HuH-7.5 (cell line): Measurements from ENCODE around the gene GLYATL3.
"Not testable (repeated sequence)": the region's sequence is repeated elsewhere in the genome, so short reads cannot be mapped to it uniquely, and the experiment has no call there.

Source experiments
- DNase-seq: peaks from one replicate; pipeline ENCODE4 v3.0.0; 2011; ENCODE audit warnings: low spot score

The GLYATL3 gene

GRCh38 chr6:49499623-49500022 is at the start of gene GLYATL3:
GLYATL3 (plus strand) TSS chr6:49499923; CDS start chr6:49511991, 12,068 bp downstream.
- DNase-seq = no peak

DNA sequence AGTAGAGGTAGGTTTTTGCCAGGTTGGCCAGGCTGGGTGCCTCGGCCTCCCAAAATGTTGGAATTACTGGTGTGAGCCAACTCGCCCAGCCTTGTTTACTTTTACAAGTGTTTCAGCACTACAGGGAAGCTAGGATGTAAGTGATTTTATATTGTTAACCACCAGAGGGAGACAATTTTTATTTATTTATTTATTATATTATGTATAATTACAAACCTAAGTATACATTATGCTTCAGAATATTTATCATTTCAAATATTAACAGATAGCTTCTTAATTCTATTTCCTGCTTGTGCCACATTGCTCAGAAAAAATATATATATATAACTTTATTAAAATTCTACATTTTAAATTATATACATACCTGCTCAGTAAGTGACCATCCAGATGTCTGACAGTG is 46.5 kb upstream of the GLYATL3 start:
- no peak for DNase-seq

DNA sequence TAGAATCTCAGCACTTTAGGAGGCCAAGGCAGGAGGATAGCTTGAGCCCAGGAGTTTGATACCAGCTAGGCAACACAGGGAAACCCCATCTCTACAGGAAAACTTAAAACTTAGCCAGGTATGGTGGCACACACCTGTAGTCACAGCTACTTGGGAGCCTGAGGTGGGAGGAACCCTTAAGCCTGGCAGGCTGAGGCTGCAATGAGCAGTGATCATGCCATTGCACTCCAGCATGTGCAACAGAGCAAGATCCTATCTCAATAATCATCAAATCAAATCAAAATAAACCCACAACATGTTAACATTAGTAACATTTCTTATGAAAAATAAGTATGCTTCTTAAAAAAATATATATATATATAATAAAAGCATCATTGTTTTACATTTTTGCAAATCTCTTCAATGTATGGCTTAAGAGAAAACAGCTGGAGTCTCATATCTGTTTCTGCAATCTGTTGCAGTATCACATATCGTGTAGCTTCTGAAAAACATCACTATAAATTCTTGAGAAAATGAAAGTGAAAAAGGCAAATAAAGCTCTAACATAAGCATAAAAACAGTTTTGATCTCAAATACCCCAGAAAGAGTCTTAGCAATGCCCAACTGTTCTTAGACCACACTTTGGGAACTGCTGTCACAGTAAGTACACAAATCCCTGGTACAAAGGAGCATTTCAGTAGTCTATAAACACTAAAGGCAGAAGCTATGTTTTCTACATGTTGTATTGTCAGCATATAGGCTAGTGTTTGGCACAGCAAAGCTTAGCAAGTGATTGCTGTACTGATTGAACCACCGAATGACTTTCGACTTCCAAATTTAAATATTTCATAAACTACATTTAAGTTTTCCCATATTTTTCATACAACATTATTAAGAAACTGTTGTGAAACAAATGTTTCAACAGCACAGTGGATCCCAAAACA is 44.7 kb upstream of the GLYATL3 start:
- DNase-seq = no peak

GRCh38 chr6:49457771-49458170 is 42.0 kb upstream of the GLYATL3 start:
- DNase-seq = no peak

- no peak for DNase-seq
Measured at GRCh38 chr6:49462071-49462470, 37.7 kb upstream of the GLYATL3 start.

- no peak for DNase-seq
Measured at GRCh38 chr6:49462599-49462926, 37.2 kb upstream of the GLYATL3 start.

- DNase-seq = peak; percentile 60
Measured at GRCh38 chr6:49462927-49463611, 36.7 kb upstream of the GLYATL3 start, which contains the start of the genes CENPQ and MMUT. CENPQ (plus strand) TSS chr6:49463370; CDS start chr6:49470177, 6,807 bp downstream. MMUT (minus strand) TSS chr6:49463253; CDS start chr6:49459466, 3,787 bp downstream.

DNA sequence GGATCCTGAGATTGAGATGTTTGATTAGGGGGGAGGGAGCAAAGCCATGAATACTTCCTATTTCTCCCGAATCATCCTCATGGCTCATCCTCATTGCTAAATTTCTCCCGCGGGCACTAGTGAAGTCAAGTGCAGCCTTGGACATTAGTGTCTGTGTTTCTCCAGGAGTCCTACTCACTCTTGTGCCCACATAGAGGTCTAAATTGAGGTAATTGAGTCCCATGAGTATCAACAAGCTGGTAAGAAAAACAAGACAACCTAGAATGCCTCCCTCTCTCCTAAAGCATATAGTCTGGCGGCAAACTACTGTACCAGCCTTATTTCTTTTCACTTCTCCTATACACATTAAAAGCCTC is 36.1 kb upstream of the GLYATL3 start:
- DNase-seq = peak; percentile 10

- DNase-seq = no peak
Measured at GRCh38 chr6:49464691-49465090, 35.0 kb upstream of the GLYATL3 start.

GRCh38 chr6:49468042-49468441 is 31.7 kb upstream of the GLYATL3 start:
- no peak for DNase-seq

GRCh38 chr6:49476564-49476963 is 23.2 kb upstream of the GLYATL3 start:
- not testable (repeated sequence) for DNase-seq

DNA sequence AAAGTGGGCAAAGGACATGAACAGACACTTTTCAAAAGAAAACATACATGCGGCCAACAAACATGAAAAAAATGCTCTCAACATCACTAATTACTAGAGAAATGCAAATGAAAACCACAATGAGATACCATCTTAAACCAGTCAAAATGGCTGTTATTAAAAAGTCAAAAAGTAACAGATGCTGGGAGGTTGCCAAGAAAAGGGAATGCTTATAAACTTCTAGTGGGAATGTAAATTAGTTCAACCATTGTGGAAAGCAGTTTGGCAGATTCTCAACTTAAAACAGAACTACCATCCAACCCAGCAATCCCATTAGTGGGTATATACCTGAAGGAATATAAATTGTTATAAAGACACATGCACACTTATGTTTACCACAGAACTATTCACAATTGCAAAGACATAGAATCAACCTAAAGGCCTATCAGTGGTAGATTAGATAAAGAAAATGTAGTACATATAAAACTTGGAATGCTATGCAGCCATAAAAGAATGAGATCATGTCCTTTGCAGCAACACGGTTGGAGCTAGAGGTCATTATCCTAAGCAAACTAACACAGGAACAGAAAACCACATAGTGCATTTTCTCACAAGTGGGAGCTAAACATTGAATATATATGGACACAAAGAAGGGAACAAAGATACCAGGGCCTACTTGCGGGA is 20.3 kb upstream of the GLYATL3 start:
- DNase-seq = no peak

- DNase-seq = not testable (repeated sequence)
Measured at GRCh38 chr6:49481846-49482245, 17.9 kb upstream of the GLYATL3 start.

DNA sequence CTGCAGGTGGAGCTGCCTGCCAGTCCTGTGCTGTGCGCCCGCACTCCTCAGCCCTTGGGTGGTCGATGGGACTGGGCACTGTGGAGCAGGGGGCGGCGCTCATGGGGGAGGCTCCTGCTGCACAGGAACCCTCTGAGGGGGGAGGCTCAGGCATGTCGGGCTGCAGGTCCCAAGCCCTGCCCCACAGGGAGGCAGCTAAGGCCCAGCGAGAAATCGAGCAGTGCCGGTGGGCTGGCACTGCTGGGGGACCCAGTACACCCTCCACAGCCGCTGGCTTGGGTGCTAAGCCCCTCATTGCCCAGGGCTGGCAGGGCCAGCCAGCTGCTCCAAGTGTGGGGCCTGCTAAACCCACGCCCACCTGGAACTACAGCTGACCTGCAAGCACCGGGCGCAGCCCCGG is 16.3 kb upstream of the GLYATL3 start:
- not testable (repeated sequence) for DNase-seq

GRCh38 chr6:49490633-49491032 is 9.1 kb upstream of the GLYATL3 start:
- DNase-seq = no peak

GRCh38 chr6:49497304-49497703 is 2.4 kb upstream of the GLYATL3 start:
- DNase-seq = no peak

DNA sequence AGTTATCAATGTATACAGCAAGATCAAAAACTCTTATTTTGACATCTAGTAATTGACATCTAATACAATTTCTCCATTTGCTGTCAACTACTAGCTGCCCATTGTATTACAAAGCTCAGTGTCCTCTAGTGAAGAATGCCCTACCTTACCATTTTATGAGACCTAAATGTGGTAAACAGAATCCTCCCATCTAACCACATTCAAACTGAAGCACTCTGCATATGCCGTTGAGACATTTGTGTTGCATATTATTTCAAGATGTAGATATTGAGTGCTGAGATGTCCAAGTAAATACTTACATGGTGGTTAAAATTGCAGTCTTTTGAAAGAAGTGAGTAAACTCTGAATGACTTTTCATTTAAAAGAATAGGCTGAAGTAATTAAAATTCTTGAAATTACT is 597 bp upstream of the GLYATL3 start:
- DNase-seq = no peak

DNA sequence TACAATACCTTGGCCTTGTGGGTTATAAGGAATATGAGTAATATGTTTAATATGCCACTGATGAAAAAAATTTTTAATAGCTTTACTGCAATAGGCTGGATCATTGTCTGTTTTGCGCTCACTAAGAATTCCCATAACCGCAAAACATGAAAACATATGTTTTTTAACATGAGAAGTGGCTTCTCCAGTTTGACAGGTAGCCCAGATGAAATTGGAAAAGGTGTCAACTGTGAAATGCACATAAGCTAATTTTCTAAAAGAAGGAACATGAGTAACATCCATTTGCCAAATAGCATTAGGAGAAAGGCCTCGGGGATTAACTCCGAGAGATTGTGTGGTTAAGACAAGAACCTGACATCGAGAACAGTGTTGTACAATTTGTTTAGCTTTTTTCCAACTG is 4.9 kb downstream of the GLYATL3 start:
- DNase-seq = no peak

DNA sequence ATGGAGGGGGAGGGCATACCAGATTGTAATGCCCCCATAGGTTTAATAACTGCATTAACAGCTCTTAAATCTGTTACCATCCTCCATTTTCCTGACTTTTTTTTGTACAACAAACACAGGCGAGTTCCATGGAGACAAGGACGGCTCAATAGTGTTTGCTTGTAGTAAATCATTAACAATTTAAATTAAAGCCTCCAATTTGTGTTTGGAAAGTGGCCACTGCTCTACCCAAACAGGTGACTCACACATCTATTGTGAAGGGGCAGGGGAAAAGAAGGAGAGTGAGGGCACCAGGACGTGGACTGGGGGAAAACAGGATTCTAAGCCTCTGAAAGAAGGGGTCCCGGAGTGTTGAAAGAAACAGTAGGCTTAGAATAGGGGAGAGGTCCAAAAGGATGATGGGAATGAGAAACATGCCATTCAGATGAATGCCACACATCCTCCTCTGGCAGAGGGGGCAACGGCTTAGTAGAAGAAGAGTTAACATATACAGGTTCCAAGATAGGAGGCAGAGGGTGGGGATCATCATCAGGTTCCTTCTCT is 6.9 kb downstream of the GLYATL3 start:
- DNase-seq = no peak

DNA sequence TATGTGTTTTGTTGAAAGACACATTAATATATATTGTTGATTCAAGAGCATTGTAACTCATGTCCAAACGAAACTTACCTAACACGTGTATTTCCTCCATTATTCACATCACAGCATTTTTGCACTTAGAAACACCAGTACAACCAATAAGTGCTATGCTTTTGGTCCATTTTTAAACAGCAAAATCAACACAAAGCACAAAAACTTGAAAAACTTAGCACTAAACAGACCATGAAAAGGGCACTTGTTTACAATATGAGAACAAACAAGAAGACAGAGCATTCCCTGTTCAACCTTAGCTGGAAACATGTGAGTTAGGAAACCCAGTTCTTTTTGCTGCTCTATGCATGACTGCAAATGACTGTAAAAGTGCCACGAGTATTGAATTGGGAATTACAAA is 9.6 kb downstream of the GLYATL3 start:
- no peak for DNase-seq

DNA sequence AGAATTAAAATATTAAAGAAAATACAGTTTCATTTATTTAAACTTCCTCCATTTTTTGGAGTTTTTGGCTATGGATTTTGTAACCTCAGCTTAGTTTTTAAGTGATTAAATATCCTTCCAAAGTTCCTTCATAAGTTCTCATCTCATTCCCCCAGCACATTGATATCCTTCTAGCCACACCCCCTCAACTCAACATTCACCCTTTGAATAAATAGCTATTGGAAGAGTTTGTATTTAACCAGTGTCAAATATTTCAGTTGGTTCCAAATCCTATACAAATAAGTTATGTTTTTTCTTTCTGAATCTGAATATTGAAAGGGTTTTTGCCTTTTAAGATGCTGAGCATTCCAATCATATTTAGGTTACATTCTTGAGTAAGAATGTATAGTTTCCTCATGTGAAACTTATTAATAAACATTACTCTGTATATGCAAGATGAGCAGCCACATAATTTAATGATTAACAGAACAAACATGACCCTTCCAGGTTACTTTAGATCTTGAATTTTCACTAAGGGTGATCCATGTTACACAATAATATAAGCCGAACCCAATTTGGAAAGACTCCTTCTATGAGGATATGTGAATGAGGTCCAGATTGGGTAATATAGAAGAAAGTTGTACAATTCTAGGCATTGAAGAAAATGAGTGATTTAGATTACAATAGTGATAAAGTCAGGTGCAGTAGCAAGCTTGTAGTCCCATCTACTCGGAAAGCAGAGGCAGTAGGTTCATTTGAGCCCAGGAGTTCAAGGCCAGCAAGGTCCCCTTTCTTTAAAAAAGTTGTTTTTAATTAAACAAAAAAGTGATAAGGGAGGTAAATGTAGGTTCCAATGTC is 13.6 kb downstream of the GLYATL3 start:
- no peak for DNase-seq
